ENCODE data around the gene RAF1.
"Not testable (repeated sequence)": the region's sequence is repeated elsewhere in the genome, so short reads cannot be mapped to it uniquely, and the experiment has no call there.

Gene RAF1

GRCh38 chr3:12675115-12675810, 11.3 kb upstream of the RAF1 start:
- DNase-seq (ENCODE audit: low spot score): no peak

- not testable (repeated sequence) for DNase-seq (ENCODE audit: low spot score)
These were observed 10.2 kb upstream of the RAF1 start for GRCh38 chr3:12673956-12674736.

DNA sequence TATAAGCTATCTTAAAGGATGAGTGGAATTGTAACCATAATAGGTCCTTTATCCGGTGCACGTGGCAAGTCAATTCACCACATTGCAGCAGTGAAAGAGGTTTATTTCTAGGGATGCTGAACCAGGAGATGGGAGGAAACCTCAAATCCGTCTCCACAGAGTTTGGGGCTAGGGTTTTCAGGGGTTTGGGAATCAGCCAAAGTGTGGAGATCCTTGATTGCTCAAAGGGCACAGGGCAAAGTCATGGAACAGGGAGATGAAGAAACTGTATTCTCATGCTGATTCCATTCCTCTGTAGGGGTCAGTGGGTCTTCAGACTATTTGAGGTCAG, 7.2 kb upstream of the RAF1 start:
- no peak for DNase-seq (ENCODE audit: low spot score)

- DNase-seq (ENCODE audit: low spot score): no peak
These were observed 6.6 kb upstream of the RAF1 start for GRCh38 chr3:12670365-12671119.

- peak; percentile 59 for DNase-seq (ENCODE audit: low spot score)
These were observed 449 bp downstream of the RAF1 start for GRCh38 chr3:12663401-12663935.

DNA sequence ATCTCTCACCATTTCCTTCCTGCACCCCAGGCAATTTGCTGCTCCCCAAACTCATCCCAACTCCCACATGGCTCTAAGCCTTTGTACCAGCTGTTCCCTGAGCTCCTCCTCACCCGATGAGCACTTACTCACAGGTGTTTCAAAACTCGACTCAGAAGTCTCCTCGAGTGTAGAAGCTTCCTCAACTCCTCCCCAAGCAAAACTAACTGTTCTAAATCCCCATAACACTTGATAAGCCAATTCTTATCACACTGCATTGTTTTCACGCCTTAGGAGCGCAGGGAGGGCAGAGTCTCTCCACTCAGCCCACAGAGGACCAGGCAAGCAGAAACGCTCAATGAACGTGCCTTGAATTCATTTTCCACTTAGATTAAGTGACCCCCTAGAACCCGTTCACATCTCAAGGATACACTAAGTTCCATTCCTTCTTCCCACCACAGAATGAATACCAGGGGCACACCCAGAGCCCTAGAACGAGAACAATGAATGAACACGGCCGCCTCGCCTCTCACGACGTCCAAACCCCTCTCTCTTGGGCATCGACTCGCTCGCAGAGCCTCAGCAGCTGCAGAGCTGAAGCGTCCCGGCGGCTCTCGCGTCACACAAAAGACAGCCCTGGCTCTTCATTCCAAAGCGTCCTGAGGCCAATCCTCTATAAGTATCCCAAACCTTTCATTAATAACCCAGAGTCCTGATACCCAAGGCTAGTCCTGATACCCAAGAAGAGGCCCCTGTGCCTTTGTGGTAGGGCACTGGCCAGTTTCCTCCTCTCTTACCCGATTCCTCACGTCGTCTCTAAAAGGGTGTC, 1.1 kb downstream of the RAF1 start:
- peak; percentile 41 for DNase-seq (ENCODE audit: low spot score)

DNA sequence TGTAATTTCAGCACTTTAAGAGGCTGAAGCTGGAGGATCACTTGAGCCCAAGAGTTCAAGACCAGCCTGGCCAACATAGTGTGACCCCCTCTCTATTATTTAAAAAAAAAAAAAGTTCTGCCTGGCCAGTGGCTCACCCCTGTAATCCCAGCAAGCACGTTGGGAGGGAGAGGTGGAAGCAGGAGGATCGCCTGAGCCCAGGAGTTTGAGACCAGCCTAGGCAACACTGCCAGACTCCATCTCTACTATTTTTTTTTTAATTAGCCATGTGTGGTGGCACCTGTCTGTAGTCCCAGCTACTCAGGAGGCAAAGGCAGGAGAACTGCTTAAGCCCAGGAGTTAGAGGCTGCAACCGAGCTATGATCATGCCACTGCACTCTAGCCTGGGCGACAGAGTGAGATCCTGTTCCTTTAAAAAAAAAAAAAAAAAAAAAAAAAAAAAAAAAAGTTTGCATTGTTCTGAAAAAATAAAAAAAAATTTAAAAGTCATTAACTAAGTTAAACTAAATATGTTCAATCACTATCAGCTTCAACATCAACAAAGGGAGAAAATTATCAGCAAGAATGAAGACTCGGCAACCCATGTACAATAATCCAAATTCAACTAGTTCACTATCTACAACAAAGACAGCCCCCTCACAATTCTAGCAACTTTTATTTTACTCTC, 1.9 kb downstream of the RAF1 start:
- DNase-seq (ENCODE audit: low spot score): no peak

- not testable (repeated sequence) for DNase-seq (ENCODE audit: low spot score)
These were observed 2.5 kb downstream of the RAF1 start for GRCh38 chr3:12661375-12661774.

- no peak for DNase-seq (ENCODE audit: low spot score)
These were observed 3.7 kb downstream of the RAF1 start for GRCh38 chr3:12660196-12660595.

DNA sequence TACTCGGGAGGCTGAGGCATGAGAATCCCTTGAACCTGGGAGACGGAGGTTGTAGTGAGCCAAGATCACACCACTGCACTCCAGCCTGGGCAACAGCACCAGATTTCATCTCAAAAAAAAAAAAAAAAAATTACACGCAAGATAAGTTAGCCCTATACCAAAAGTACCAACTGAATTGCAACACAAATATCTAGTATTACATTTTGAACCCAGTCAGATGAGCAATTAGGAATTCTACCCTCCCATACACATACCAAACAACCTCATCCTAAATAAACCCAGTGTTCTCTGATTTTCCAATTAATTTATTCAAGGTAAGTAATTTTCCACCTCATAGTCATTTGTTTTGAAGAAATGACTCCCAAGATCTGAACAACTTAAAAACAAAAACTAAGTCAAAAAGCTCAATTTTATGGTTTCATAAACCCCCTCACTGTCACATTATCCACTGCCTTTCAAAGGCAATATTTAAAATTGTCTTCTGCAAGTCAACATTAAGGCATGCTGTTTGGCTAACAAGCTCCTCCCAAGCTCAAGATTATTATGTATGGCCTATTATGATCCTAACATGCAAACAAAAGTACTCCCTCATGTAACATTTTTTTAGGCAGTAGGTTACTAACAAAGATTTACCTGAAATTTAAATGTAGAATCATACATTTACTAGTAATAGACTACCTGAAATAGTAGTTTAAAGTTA, 4.5 kb downstream of the RAF1 start:
- peak; percentile 29 for DNase-seq (ENCODE audit: low spot score)

DNA sequence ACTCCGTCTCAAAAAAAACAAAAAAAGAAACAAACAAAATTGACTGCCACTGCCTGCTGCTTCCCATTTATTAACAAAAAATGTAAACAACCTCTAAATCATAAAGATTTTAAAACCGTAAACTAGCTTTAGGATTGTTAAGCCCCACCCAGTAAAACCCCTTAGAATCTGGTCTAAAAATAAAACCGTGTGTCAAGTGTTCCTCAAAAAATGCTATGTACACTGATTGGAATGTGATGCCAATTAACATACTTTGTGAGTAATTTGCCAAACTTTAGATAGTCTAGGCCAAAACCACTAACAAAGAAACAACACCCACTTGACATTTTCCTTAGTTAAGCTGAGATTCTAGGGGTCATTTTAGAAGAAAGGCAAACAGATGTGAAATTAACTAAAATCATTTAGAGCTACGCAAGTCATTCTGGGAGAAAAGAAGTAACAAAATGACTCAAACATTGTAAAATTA, 5.3 kb downstream of the RAF1 start:
- DNase-seq (ENCODE audit: low spot score): peak; percentile 72

DNA sequence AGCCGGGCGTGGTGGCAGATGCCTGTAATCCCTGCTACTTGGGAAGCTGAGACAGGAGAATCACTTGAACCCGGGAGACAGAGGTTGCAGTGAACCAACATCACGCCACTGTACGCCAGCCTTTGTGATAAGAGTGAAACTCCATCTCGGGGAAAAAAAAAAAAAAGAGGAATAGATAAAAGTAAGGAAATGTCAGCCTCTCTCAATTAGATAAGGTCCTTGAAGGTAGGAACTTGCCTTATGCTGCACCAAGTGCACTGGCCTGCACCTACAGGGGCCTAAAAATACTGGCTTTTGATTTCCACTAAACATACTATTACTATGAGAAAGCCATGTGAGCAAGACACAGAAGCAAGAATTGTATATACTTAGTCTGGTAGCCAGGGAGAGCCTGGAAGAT, 7.1 kb downstream of the RAF1 start:
- no peak for DNase-seq (ENCODE audit: low spot score)

GRCh38 chr3:12656193-12656592, 7.7 kb downstream of the RAF1 start:
- no peak for DNase-seq (ENCODE audit: low spot score)

GRCh38 chr3:12655701-12656100, 8.2 kb downstream of the RAF1 start:
- no peak for DNase-seq (ENCODE audit: low spot score)

- no peak for DNase-seq (ENCODE audit: low spot score)
These were observed 10.2 kb downstream of the RAF1 start for GRCh38 chr3:12653747-12654146.

DNA sequence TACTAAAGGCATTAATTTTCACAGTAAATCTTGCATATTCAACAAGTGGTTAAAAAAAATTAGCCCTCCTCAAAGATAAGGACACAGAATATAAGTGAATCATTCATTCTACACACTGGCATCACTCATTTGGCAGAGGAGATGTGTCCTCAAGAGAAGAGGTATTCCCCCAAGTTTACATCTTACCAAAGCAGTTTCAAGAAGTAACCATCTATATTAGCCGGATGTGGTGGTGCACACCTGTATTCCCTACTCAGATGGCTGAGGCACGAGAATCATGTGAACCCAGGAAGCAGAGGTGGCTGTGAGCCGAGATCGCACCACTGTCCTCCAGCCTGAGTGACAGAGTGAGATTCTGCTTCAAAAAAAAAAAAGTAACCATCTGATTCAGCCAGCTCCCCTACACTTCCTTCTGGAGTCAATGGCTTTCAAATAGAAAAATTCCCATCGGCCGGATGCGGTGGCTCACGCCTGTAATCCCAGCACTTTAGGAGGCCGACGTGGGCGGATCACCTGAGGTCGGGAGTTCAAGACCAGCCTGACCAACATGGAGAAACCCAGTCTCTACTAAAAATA, 15.4 kb downstream of the RAF1 start:
- no peak for DNase-seq (ENCODE audit: low spot score)

GRCh38 chr3:12644331-12644937, 19.5 kb downstream of the RAF1 start:
- DNase-seq (ENCODE audit: low spot score): peak; percentile 69

- DNase-seq (ENCODE audit: low spot score): no peak
These were observed 20.2 kb downstream of the RAF1 start for GRCh38 chr3:12643724-12644123.

DNA sequence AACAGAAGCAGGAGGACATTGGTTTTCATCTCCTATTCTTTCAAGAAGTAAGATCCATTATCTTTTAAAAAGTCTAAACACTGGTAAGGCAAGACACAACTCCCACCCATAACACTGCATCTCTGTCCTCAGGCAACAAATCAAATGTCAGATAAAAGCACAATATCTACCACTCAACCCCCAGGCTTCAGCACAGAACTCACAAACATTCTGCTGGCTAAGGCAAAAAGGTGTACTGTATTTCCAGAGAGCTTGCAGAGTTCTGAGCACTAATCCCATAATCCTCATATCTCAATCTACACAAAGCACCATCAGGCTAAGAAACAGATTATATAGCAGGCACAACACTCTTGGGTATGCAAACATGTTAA, 20.9 kb downstream of the RAF1 start:
- DNase-seq (ENCODE audit: low spot score): no peak

- DNase-seq (ENCODE audit: low spot score): not testable (repeated sequence)
These were observed 23.1 kb downstream of the RAF1 start for GRCh38 chr3:12640853-12641252.

All from GM03348 (cell line).